ENCODE measurements around the gene MKLN1.

MKLN1 gene

DNA sequence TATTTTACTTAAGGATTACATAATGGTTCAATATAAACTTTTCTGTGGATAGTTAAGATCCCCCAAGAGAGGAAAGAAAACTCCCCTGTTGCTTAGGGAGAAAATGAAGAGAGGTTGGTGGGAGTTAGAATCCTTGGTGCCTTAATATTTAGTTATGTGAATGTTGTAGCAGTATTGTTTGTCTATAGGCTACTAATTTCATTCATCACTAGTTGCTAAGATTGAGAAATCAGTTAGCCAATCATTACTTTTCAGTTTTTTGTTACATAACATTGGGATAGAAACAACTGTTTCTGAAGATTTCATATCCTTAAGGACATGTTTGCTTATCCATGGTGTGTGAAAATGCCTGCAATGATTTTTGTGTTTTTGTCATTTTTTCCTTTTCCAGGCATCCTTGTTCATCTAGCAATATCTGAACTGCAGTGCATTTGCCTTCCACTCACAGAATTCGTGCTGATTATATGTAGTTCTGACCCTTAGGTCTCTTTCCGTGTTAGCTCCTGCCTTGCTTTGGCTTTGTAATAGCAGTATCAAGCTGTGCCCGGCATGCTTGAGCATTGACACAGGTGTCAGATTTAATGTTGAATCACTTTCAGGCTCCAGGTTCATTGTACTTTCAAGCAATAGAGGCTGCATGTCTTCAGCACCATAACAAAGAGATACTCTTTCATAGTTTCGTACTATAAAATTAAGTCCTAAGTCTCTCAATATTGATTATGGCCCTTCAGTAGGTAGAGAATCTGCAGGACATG lies 143.8 kb downstream of the MKLN1 start:
- DNase-seq, result no peak

DNA sequence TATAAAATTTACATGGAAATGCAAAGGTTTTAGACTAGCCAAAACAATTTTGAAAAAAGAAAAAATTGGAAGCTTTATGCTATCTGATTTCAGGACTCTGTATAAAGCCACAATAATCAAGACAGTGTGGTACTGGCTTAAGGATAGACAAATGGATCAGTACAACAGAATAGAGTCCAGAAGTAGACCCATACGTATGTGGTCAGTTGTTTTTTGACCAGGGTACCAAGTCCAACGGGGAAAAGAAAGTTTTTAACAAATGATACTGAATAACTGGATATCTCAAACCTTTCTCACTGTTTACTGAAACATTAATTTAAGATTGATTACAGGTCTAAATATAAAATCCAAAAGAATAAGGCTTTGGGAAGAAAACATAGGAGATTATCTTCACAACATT lies 149.1 kb downstream of the MKLN1 start:
- DNase-seq, result no peak

DNA sequence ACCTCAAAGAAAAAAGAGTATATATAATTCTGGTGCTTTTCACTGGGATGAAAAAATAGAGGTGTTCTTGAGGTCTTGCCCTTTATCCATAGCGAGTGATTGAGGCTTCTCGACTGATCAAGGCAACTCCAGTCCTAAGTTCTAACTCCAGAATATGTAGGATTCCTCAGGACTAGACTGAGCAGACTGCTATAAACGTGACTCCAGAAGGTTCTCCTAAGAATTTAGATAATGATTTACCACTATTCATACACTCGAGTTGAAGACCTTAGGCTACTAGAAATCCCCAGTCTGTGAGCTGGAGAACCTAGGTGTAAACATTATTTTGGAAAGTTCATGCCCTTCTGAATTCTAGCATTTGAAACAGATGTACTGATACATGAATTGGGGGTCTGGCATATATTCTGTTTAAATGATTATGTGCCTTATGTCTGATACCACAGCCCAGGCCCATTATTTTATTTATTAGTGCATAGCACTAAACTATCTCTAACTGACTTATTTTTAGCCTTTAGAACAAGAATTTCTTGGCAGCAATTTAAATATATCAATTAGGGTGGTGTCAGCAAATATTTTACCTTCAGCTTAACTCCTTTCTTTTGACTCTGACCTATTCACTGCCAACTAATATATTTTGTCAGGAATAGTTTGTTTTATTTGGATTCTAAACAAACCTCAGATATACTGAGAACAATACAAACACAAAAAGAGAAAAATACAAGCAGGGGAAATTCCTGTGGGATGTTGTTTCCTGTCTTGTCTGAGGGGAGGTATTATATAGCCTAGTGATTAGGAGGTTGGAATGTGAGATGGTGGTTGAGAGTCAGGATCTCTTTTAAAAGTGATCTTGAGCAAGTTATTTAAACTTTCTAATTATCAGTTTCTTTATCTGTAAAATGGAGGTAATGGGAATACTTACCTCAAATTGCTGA lies 153.0 kb downstream of the MKLN1 start:
- DNase-seq, result no peak

DNA sequence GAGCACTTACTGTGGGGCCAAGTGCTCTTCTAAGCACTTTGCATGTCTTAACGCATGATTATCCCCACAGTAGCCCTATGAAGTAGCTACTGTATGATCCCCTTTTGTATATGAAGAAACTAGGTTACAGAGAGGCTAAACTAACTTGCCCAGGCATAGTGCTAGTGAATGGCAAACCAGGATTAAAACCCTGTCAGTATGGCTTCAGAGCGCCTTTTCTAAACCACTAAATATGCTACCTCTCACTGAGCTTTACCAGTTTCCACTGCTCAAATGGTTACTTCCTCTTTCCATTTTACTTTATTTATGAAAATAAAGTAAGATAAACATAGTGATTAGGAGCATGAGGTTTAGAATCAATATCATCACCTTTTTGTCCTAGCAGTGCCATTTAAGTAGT lies 155.1 kb downstream of the MKLN1 start:
- DNase-seq, result no peak

DNA sequence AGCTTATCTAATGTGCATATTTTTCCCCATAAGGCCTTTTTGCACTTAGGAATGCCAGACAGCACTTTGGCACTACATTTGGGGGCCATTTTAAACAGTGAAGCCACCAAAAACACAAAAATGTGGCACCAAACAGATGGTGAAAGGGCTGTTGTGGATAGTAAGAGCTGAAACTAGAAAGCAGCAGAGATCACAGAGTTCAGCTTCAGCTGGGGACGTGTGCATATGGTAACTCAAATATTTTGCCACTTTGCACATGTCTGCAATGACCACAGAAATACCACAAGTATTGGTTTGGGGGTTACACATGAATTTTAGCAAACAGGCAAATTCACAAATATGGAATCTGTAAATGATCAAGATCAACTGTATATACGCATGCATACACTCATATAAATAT lies 155.9 kb downstream of the MKLN1 start:
- DNase-seq, result no peak

DNA sequence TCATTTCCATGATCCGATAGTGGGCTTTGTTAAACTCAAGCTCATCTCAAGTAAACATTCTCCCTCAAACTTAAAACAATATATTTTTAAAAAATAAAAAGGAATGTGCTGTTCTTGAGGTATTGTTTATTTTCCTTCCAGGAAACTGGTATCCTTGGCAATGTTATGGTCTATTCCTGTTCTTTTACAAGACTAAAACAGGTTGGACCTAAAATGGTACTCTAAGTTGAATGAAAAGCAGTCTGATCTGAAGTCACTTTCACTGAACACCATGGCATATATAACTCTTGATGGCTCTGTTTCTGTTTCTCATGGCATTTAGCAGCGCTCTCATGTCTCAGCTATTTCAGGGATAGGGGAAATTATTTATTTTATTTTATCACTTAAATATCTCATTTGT lies 158.7 kb downstream of the MKLN1 start:
- DNase-seq, result no peak

DNA sequence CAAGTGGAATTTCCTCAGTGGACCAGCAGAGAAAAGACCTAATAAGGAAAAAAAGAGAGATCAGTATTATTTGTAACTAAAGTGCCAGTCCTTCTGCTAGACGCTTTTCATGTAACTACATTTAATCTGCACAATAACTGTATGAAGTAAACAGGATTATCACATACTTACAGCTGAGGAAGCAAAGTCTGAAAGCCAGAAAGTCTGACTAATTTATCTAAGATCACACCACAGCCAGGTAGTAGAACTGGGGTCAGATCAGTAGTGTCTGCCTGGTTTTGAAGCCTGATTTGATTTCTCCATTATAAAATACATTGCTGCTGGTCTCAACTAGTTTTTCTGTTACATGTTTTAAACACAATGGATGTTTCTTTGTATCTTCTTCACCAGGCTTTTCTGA lies 159.5 kb downstream of the MKLN1 start:
- no peak for DNase-seq

DNA sequence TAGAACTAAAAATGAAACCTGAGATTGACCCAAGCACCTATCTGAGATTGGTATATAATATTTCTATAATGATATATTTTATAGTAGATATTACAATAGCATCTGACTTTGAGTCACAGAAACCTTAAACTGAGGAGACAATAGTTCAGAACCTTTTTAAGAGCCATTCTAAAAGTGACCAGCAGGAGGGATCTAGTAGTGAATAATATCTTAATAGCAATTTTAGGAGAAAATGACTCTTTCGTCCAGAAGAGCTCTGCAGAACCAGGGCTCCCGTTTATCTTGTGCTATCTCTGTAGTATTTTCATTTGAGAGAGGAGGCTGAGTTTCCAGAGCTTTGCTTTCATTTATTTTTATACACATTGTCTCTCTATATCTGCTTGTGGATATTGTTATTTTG lies 160.7 kb downstream of the MKLN1 start:
- no peak for DNase-seq

DNA sequence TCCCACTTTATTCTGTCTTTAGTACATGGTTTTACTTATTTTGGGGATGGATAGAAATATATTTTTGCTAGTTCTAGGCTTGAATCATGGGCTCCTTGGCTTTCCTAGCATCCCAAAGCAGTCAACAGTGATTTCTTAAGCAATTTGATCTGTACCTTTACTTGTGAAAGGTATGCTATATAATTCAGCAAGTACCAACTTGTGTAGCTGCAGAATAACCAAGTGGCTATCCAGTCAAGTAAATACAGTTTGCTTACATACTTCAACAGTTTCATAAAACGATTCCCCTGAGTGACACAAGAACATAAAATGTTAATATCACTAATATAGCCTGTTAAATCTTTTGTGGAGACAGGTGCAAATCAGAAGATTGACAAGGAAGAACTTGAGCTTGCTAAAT lies 161.5 kb downstream of the MKLN1 start:
- peak; percentile 7 for DNase-seq

DNA sequence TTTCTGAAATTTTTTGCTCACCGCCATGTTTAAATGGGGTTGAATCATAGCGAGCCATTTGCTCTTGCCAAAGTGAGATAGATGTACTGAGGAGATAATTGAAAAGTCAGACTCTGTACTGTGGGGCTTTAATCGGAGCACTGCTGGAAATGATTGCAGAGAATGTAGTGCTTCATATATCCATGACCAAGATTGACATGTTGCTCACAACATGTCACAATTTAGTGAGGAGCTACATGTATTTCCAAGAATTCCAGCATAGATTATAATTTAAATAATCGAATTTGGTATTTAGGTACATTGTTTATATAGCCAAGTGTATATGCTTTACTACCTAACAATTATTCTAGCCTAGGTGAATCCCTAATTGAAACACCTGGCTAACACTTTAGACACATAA lies 162.2 kb downstream of the MKLN1 start:
- no peak for DNase-seq

DNA sequence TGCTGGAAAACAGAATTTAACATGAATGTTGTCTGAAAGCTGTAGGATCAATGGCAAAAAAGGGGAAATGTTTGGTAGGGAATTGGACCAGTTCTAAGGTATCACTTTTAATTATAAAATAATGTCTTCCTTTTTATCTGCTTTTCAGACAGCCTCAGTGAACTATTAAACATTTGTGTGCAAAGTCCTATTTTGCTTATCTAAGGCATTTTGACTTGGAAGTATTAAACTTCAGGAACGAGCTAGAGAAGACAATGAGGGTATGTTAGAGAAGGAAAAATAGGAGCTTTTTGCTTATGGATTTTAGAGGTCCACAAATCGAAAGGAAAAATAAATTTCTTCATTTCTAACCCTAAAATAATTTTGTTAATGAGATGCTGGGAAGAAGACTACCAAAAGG lies 165.4 kb downstream of the MKLN1 start:
- DNase-seq, result no peak

DNA sequence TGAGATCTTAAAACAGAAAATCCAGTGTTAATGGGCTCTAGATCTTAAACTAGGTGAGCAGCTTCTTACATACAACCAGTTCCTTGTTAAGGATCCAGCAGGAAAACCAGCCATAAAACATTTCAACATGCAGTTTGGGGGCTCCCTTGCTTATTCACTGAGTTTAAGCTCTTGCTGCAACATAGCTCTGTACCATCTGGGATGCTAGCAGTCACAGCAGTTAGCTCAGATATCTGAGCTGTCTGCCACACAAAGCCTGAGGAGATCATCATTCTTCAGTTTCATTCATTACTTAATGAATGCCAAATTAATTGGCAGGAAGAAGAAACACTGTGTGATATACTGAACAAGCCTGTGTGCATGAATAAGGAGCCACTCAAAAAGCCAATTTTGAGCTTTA lies 165.9 kb downstream of the MKLN1 start:
- DNase-seq, result peak; percentile 19

DNA sequence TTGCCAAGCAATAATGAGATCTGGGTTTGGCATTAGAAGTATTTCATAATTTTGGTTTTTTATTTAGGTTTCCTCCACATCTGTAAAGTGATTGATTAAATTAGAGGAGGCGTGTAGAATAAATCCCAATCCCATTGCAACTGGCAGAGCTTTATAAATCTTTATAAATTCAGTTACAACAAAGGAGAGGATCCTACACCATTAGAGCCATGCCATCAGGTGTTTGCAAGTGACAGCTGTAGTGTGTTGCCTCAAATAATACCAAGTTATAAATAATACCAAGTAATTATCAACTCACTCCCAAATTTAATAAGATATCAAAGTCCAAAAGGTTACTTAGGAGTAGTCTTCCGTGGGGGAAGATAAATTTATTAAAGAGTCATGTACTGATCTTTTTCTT lies 166.5 kb downstream of the MKLN1 start:
- DNase-seq, result no peak

DNA sequence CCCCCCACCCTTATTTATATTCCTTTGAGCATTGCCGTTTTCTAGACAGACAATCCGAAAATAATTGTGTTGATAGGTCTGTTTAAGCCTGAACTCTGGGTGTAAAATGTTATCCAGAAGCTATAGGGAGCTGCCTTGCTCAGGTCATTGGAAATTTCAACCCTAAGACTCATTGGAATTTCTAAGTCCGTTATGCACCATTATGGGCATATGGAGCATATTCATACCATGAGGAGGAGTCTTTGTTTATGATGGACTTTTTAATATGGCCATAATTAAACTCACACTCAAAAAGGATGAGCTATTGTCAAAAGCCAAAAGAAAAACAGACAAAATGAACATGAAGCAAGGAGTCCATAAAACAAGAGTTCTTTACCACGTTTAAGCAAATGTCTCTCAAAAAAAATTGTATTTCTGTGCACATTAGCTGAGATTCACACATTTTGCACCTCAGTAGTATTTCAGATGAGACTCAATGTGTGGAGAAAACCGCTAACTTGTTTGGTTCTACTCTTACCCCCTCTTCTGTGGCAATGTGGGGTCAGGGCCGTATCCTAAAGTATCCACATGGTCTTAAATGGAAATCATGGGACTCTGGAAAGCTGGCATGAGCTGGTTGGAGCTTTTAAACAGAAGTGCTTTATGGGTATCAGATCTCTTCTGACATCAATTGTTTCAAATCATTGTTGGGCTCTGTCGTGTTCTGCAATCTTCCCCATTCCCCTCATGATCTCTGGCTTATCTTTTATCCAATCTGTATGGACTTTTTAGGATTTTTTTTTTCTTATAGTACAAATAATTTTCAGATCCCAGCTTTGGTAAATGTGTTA lies 168.2 kb downstream of the MKLN1 start:
- DNase-seq, result no peak

DNA sequence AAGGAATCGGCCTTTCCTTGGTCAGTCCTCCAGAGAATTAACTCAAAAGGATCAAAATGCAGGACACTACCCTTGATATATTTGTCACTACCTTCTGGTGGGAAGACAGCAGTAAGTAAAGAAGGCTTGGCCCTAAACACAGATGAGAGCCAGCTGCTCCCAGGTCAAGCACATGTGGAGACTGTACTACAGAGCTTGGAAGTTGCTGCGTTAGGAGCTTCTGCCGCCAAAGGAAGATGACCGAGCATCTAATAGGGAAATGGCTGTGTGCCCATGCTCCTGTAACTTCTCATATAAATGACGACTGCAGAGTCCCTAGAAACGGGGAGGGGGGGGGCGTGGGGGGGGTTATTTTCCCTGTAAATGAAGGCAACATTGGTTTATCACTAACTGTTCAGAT lies 169.8 kb downstream of the MKLN1 start:
- no peak for DNase-seq

DNA sequence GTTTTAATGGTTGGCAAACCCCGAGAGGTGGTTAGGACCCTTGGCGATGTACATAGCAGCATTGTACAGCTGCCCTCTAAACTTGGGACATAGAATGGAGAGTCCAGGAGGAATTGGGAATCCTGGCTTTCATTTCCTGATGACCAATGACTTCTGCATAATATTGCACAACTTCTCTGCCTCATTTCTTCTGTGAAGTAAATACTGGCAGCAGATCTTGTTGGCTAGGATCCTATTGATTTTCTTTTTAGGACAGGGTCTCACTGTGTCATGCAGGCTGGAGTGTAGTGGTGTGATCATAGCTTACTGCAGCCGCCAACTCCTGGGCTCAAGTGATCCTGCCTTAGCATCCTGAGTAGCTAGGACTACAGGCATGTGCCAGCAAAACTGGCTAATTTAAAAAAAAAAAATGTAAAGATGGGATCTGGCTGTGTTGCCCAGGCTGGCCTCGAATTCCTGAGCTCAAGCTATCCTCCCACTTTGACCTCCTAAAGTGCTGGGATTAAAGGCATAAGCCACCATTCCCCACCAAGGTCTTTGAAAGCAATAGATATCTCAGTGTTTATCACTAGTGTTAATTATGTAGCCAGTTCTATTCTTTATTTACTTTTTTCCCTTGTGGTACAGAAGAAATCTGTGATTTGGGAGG lies 170.7 kb downstream of the MKLN1 start:
- no peak for DNase-seq

DNA sequence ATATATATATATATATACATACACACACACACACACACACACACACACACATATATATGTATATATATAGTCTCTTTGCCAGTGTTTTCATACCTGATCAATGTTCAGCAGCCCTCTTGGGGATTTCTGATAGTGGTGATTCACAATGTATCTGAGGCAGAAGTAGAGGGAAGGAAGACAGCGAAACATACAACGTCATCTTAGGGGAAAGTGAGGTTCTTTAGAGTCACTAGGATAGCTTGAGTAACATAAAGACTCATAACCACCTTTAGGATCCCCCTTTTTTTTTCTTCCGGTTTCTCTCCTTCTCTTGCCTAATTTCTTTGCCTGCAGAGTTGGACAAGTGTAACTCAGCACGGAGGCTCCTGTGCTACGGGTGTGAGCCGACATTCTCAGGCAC lies 172.1 kb downstream of the MKLN1 start:
- no peak for DNase-seq

DNA sequence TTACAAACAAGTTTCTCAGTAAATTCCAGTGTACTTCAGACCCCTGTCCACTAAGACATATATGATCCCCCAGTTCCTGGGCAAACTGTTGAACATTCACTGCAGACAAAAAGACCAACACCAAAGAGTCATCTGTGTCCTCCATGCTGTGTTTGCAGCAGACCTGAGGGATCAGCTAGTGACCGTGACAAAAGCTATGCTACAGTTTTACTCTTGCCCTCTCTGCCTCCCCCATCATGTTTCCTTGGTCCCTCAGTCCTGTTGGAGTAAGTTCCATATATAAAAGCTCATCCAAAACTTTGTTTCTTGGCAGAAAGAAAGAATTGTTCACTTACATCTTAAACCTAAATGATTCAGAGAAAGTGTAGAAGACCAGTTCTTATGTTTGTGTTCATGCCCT lies 172.7 kb downstream of the MKLN1 start:
- DNase-seq, result no peak

DNA sequence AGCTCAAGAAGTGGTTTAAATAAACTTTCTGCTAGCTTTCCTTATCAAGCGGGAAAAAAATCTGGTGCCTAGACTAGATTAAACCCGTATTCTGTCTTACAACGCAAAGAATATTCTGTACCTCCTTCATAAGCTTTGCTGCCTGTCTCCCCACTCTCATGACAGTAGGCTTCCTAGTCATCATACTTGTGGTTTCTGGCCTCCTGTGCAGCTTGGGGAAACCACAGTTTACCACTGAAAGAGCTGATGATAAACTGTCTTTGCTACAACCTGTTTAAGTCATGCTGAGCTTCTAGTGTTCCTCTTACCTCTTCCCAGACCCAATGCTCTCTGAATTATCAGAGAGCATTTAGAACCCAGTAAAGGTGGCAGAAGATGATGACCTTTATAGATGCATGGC lies 173.7 kb downstream of the MKLN1 start:
- DNase-seq, result no peak

DNA sequence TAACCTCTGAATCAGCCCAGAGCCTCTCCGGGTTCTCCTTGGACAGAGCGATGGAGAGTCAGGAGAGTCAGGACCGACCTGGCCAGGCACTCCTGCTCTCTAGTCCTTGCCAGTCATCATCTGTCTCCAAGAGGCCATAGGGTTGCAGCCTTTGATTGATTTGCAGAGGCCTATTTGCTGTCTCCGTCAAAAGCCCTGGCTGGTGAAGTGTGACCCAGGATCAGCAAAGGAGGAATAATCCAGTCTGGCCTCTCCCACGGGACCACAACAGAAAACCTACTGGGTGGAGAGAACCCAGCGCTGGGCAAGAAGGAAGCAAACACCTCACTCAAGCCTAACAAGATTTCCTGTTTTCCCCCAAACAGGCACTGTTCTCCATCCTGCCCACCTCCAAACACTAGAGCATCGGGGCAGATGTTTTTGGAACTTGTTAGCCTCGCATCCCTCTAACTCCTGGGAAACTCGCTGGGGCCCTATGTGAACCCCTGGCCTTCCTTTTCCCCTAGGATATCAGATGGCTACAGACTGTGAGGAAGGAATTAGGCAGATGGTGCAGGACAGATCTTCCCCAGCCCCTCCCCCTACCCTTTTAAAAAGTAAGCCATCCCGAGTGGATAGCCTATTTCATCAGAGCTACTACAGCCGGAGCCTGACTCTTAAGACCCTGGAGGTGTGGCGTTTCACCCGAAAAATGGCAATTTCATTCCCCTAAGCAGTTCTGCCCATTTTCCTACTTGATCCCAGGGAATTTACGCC lies 174.4 kb downstream of the MKLN1 start:
- no peak for DNase-seq

DNA sequence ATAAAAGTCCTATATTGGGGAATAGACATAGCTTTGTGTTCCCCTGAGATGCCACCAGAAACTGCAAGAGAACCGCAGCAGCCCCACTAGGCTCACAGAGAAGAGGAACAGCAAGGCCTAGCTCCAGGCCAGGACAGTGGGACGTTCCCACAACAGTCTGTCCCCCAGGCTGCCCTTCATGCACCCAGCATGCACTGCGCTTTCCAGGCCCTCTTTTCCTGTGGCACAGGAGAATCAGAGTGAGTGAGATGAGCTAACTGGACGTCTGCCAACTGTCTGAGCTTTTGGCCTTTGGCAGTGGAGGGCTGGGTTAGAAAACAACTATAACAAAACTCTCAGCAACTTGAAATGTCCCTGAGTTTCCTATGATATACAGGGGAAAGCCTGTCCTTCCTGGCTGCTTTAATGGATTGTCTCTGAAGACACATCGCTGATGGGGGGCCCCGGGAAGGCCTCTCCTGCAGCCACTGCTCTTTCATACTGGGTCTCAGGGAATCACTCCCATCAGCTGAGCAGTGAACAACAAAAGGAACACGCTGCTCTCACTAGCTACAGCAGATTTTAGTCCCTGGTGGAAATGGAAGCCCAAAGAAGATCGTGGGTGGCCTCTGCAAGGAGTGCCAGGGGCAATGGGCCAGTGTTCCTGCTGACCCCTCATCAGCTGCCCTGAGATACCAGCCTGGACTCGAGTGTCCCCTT lies 175.3 kb downstream of the MKLN1 start:
- peak; percentile 61 for DNase-seq

DNA sequence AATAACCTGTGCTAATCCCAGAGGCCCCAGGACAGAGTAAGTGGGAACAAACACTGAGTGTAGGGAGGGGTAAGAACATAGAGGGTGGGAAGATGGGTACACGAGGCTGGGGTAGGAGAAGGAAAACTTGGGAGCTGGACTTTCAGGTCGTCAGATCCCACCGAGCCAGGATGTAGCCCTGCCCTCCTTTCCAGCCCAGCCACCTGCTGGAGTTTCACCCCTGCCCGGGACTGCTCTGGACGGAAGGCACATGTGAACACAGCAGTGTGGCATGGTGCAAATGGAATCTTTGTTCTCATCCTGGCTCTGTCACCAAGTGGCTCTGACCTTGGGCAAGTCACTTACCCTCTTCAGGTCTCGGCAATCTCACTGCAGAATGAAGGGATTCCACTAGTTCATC lies 176.0 kb downstream of the MKLN1 start:
- DNase-seq, result no peak

All from NCI-H1105 treated with DMSO at 0.1 percent for 48 hours (cell line).